ENCODE results near the gene CDS1. TPM values are rescaled to one million over a fixed set of nuclear protein-coding genes. Genes with fewer than 3 reads are reported as not detected.

The CDS1 gene
- 1 to 10 TPM in 1 of 2 experiments, under 1 TPM in 1; 0.89 to 1.3 TPM for total RNA-seq
- polyA plus RNA-seq (2013, experiment 1 of 2), result 0.27 TPM
- polyA plus RNA-seq (2013, experiment 2 of 2), result 0.29 TPM
- total RNA-seq, result 0 to 9.1 (median 2.0) reads per million in 172 experiments

DNA sequence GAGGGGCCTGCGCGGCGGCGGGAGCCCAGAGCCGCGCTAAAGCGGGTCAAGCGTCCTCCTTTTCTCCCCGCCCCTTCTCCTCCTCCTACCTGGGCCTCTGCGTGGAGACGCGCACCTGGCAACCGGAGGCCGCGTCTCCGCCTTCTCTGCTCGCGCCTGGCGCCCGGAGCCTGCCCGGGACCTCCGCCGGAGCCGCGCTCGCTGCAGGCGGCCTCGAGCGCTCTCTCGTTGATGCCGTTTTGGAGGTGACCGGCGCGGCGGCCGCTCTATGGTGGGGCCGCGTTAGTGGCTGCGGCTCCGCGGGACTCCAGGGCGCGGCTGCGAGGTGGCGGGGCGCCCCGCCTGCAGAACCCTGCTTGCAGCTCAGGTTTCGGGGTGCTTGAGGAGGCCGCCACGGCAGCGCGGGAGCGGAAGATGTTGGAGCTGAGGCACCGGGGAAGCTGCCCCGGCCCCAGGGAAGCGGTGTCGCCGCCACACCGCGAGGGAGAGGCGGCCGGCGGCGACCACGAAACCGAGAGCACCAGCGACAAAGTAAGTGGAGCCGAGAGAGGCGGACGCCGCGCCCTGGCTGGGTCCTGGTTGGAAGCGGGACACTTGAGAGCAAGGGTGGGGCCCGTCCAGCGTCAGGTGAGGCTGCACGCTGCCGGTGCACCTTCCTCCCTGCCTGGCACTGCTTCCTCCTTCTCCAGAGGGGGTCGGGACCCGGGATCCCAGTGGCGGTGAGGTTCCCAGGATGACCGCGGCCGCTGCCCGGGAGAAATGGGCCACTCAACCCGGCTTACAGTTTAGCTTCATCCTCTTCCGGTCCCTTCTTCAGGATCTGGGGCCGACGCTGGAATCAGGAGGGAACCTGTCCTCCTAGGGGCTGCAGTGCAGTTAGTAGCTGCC is at the start of gene CDS1:
TSS of gene CDS1 (plus strand) at position 140 of the 888 bp plus-strand sequence. CDS start at position 415, 275 bp downstream.
- peaks cover 2% of the 10 kb centered on the region for H3K9me3 Mint-ChIP-seq

GRCh38 chr4:84535901-84536300 is 47.0 kb upstream of the CDS1 start:
- intact Hi-C loops (cut with DNase I, micrococcal nuclease), result no loop called here
- ATAC-seq (ENCODE audit: poor library complexity), result no peak
- CTCF ChIA-PET, result interaction anchor here (1.0 kb wide), 1 partner anchor 19 kb away, joined by 3 read pairs; no protein-coding TSS in a partner anchor

More for the DNA sequence above, at the start of gene CDS1:
- H3K4me3 ChIP-seq (ENCODE audit: low read length), result peak within 1 kb of the TSS; percentile 56
- no peak within 1 kb of the TSS for H3K27ac ChIP-seq (ENCODE audit: low read depth in 1 of 2, low read length in 2 of 2)
- DNase-seq (peak in 2 of 14 experiments; percentile 14 to 38), ATAC-seq (ENCODE audit: poor library complexity) (peak; percentile 67)
- peaks cover 15% of the 10 kb centered on the region for H3K4me1 Mint-ChIP-seq (ENCODE audit: low read depth)
- H3K27ac Mint-ChIP-seq, result peak within 1 kb of the TSS; percentile 77
- intact Hi-C loops (cut with DNase I, micrococcal nuclease), result loop anchor here in 1 of 2 experiments (5.0 to 10.0 kb wide), 2 partner anchors 1096 to 1548 kb away; partner anchors contain the start of genes ABRAXAS1 and COPS4
- ChIA-PET POLR2A (interaction anchor here (0.6 to 1.4 kb wide), 3 partner anchors 12 to 1128 kb away, joined by 3 to 6 read pairs (median 4); partner anchors contain the start of genes HELQ and MRPS18C), CTCF (interaction anchor here (0.9 kb wide), 1 partner anchor 1098 kb away, joined by 4 read pairs; the partner anchor contains the start of gene ABRAXAS1)
- TF ChIP-seq, protein P1, sequence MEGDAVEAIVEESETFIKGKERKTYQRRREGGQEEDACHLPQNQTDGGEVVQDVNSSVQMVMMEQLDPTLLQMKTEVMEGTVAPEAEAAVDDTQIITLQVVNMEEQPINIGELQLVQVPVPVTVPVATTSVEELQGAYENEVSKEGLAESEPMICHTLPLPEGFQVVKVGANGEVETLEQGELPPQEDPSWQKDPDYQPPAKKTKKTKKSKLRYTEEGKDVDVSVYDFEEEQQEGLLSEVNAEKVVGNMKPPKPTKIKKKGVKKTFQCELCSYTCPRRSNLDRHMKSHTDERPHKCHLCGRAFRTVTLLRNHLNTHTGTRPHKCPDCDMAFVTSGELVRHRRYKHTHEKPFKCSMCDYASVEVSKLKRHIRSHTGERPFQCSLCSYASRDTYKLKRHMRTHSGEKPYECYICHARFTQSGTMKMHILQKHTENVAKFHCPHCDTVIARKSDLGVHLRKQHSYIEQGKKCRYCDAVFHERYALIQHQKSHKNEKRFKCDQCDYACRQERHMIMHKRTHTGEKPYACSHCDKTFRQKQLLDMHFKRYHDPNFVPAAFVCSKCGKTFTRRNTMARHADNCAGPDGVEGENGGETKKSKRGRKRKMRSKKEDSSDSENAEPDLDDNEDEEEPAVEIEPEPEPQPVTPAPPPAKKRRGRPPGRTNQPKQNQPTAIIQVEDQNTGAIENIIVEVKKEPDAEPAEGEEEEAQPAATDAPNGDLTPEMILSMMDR (IDR thresholded peaks at IDR 0.05), result no peak
- H3K9me3 ChIP-seq (ENCODE audit: control insufficient read depth in 1 of 2, insufficient read depth in 1 of 2, low read length in 2 of 2), result peaks cover 0 to 11% of the 10 kb centered on the region in 2 experiments
- peaks cover 17% of the 10 kb centered on the region for H3K4me1 ChIP-seq (ENCODE audit: insufficient read depth, low read length)
- H3K36me3 ChIP-seq (ENCODE audit: insufficient read depth, low read length), result no peaks in the 10 kb centered on the region
- H3K27me3 Mint-ChIP-seq, result peaks cover 39% of the 10 kb centered on the region
- peaks cover 4% of the 10 kb centered on the region for H3K36me3 Mint-ChIP-seq (ENCODE audit: low read depth)
- H3K4me3 Mint-ChIP-seq, result peak within 1 kb of the TSS; percentile 82
- peaks cover 9 to 10% of the 10 kb centered on the region in 2 experiments for H3K27me3 ChIP-seq (ENCODE audit: control insufficient read depth in 1 of 2, insufficient read depth in 2 of 2, low read length in 2 of 2)

DNA sequence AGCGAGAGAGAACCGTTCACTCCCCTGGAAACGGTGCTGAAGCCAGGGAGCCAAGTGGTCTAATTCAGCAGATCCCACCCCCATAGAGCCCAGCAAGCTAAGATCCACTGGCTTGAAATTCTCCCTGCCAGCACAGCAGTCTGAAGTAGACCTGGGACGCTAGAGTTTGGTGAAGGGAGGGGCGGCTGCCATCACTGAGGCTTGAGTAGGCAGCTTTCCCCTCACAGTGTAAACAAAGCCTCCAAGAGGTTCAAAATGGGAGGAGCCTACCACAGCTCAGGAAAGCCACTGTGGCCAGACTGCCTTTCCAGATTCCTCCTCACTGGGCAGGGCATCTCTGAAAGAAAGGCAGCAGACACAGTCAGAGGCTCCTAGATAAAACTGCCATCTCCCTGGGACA is 37.8 kb upstream of the CDS1 start:
- Histone ChIP-seq H3K27ac (ENCODE audit: low read depth in 1 of 2, low read length in 2 of 2) (no peak overlapping the region), H3K27me3 (ENCODE audit: control insufficient read depth in 1 of 2, insufficient read depth in 2 of 2, low read length in 2 of 2) (peaks cover 0 to 4% of the 10 kb centered on the region in 2 experiments), H3K36me3 (ENCODE audit: insufficient read depth, low read length) (no peaks in the 10 kb centered on the region), H3K9me3 (ENCODE audit: control insufficient read depth in 1 of 2, insufficient read depth in 1 of 2, low read length in 2 of 2) (no peaks in the 10 kb centered on the region), H3K4me3 (ENCODE audit: low read length) (no peak overlapping the region), H3K4me1 (ENCODE audit: insufficient read depth, low read length) (no peaks in the 10 kb centered on the region)
- Mint-ChIP-seq H3K9me3 (no peaks in the 10 kb centered on the region), H3K27me3 (peaks cover 39% of the 10 kb centered on the region), H3K4me1 (ENCODE audit: low read depth) (no peaks in the 10 kb centered on the region), H3K4me3 (no peak overlapping the region), H3K36me3 (ENCODE audit: low read depth) (no peaks in the 10 kb centered on the region), H3K27ac (no peak overlapping the region)
- ChIA-PET CTCF (no interaction called here), POLR2A (no interaction called here)
- TF ChIP-seq, protein P1 (IDR thresholded peaks at IDR 0.05), result no peak
- DNase-seq (no peak), ATAC-seq (ENCODE audit: poor library complexity) (no peak)
- intact Hi-C loops (cut with DNase I, micrococcal nuclease), result no loop called here

More at GRCh38 chr4:84535901-84536300, 47.0 kb upstream of the CDS1 start:
- Mint-ChIP-seq H3K4me3 (no peak overlapping the region), H3K27ac (no peak overlapping the region), H3K36me3 (ENCODE audit: low read depth) (no peaks in the 10 kb centered on the region), H3K4me1 (ENCODE audit: low read depth) (no peaks in the 10 kb centered on the region), H3K9me3 (no peaks in the 10 kb centered on the region), H3K27me3 (peaks cover 23% of the 10 kb centered on the region)
- Histone ChIP-seq H3K27ac (ENCODE audit: low read depth in 1 of 2, low read length in 2 of 2) (no peak overlapping the region), H3K4me3 (ENCODE audit: low read length) (no peak overlapping the region), H3K4me1 (ENCODE audit: insufficient read depth, low read length) (no peaks in the 10 kb centered on the region), H3K36me3 (ENCODE audit: insufficient read depth, low read length) (no peaks in the 10 kb centered on the region), H3K9me3 (ENCODE audit: control insufficient read depth in 1 of 2, insufficient read depth in 1 of 2, low read length in 2 of 2) (no peaks in the 10 kb centered on the region), H3K27me3 (ENCODE audit: control insufficient read depth in 1 of 2, insufficient read depth in 2 of 2, low read length in 2 of 2) (peaks cover 0 to 4% of the 10 kb centered on the region in 2 experiments)
- POLR2A ChIA-PET, result no interaction called here
- TF ChIP-seq, protein P1 (IDR thresholded peaks at IDR 0.05), result no peak
- DNase-seq, result no peak
